Kidney (tissue), 14 donors: ENCODE results near the gene TPK1. TPM values are rescaled to one million over a fixed set of nuclear protein-coding genes. Genes with fewer than 3 reads are reported as not detected.

Experiments used
- DNase-seq, 5 donors: peaks; one replicate each; pipeline ENCODE4 v3.0.0-alpha.2; 2013 to 2020
- FAIRE-seq: peaks from 2 replicates; lab custom pipeline; 2012; peaks lifted over from hg19 to GRCh38; lab: Jason Lieb, UNC
- H3K27ac ChIP-seq, 2 donors: one replicate each; pipeline ENCODE4 v1.7.0; 2013; ENCODE audit warnings: low read depth in 2 of 2, low read length in 2 of 2, inconsistent platforms in 1 of 2
- H3K27me3 ChIP-seq: one replicate; pipeline ENCODE4 v1.7.1; 2013; ENCODE audit warnings: low read length, inconsistent platforms; ENCODE audit not compliant: control insufficient read depth, insufficient read depth
- H3K36me3 ChIP-seq, 3 donors: one replicate each; pipeline versions ENCODE4 v1.7.0 to v1.7.1; 2013; ENCODE audit warnings: low read length in 3 of 3, control low read depth in 1 of 3, inconsistent platforms in 1 of 3; ENCODE audit not compliant: insufficient read depth in 3 of 3, control insufficient read depth in 2 of 3
- H3K4me1 ChIP-seq, 3 donors: one replicate each; pipeline versions ENCODE4 v1.7.0 to v1.7.1; 2013; ENCODE audit warnings: low read length in 3 of 3, inconsistent platforms in 1 of 3, low read depth in 1 of 3; ENCODE audit not compliant: control insufficient read depth in 2 of 3, insufficient read depth in 2 of 3
- H3K4me3 ChIP-seq, 3 donors: one replicate each; pipeline versions ENCODE4 v1.7.0 to v1.8.1; 2013; ENCODE audit warnings: low read length in 3 of 3, control low read depth in 1 of 3, inconsistent platforms in 1 of 3
- H3K9ac ChIP-seq, 3 donors: one replicate each; pipeline versions ENCODE4 v1.7.0 to v1.7.1; 2013; ENCODE audit warnings: low read length in 3 of 3, control low read depth in 1 of 3, inconsistent platforms in 1 of 3
- H3K9me3 ChIP-seq, 3 donors: one replicate each; pipeline versions ENCODE4 v1.7.0 to v1.7.1; 2013; ENCODE audit warnings: low read length in 3 of 3, control low read depth in 1 of 3, inconsistent platforms in 1 of 3; ENCODE audit not compliant: control insufficient read depth in 2 of 3, insufficient read depth in 1 of 3
- intact Hi-C: fragments of 100-400 bp; cut with DNase I; formaldehyde crosslinking; loops from one replicate; pipeline ENCODE4 v1.11.1; 2022
- polyA plus RNA-seq: library from polyadenylated mRNA; stranded (reverse); fragments of 350-450 nt; fragmentation: Illumina TruSeq; extraction: RNeasy Lipid Tissue Mini Kit (QIAGEN cat#74804); gene quantifications from one replicate; pipeline ENCODE4 v1.2.3, GENCODE V29; 2014; ENCODE audit warnings: low read depth, low replicate concordance; ENCODE audit not compliant: insufficient read depth
- total RNA-seq: library from RNA; stranded (reverse); fragmentation: NEBNext Ultra II Directional; extraction: Animal tissue kit (Norgen Biotek cat#: 25700); gene quantifications from one replicate; pipeline ENCODE4 v1.2.1, GENCODE V29; 2021
- TF ChIP-seq, protein P1 (sequence below): IDR thresholded peaks from 3 replicates; pipeline ENCODE4 v1.5.1; 2012; ENCODE audit warnings: mild to moderate bottlenecking, moderate library complexity, borderline replicate concordance; ENCODE audit not compliant: insufficient read depth; ENCODE audit errors: extremely low read depth
- donor health status: control.
- donor health status: control.
- donor health status: control.
- donor health status: control.
- donor health status: control.
- donor health status: DM: yes; HTN: yes; CAD: no.
- donor health status: Normal renal cell carcinoma (clear cell type).

Gene TPK1
- total and polyA plus RNA-seq, 2 donors from 2014 or later: 5.3 to 15.5 TPM

DNA sequence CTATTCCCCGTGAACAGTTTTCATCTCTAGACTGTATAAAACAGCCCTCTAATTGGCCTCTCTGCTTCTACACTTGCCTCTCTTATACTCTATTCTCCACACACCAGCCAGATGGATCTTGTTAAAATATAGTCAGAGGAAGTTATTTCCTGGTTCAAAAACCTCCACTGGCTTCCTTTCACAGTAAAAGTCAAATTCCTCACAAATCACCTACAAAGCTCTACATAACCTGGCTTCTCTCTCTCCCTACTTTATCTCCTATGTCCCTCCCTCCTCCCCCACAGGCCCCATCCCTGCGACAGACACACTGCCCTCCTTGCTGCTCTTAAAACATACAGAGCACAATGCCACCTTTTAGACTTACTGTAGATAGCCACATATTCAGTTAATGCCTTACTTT lies 60.1 kb downstream of the TPK1 start:
- DNase-seq: peak in 3 of 5 donors; percentile 45 to 86 (median 79)
- TF ChIP-seq, protein P1, sequence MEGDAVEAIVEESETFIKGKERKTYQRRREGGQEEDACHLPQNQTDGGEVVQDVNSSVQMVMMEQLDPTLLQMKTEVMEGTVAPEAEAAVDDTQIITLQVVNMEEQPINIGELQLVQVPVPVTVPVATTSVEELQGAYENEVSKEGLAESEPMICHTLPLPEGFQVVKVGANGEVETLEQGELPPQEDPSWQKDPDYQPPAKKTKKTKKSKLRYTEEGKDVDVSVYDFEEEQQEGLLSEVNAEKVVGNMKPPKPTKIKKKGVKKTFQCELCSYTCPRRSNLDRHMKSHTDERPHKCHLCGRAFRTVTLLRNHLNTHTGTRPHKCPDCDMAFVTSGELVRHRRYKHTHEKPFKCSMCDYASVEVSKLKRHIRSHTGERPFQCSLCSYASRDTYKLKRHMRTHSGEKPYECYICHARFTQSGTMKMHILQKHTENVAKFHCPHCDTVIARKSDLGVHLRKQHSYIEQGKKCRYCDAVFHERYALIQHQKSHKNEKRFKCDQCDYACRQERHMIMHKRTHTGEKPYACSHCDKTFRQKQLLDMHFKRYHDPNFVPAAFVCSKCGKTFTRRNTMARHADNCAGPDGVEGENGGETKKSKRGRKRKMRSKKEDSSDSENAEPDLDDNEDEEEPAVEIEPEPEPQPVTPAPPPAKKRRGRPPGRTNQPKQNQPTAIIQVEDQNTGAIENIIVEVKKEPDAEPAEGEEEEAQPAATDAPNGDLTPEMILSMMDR: no peak
- Histone ChIP-seq H3K9ac (no peak overlapping the region), H3K4me3 (no peak overlapping the region), H3K27me3 (no peaks in the 10 kb centered on the region), H3K9me3 (no peaks in the 10 kb centered on the region), H3K4me1 (no peaks in the 10 kb centered on the region), H3K27ac (no peak overlapping the region), H3K36me3 (no peaks in the 10 kb centered on the region)
- FAIRE-seq: no peak
- intact Hi-C loops: no loop called here

DNA sequence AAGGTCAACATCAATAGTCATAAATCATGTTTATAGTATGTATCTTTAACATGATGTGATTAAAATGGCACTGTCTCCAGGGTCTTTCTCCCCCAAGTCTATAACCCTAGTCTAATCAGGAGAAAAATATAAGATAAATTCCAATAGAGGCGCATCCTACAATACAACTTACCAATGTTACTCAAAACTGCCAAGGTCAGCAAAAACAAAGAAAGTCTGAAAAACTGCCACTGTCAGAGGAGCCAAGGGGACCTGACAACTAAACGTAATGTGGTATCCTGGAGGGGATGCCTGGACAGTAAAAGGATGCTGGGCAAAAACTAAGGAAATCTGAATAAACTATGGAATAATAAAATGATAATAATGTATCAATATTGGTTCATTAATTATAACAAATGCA lies 63.9 kb downstream of the TPK1 start:
- Histone ChIP-seq H3K27ac (no peak overlapping the region), H3K36me3 (no peaks in the 10 kb centered on the region), H3K9ac (no peak overlapping the region), H3K4me3 (no peak overlapping the region), H3K27me3 (no peaks in the 10 kb centered on the region), H3K9me3 (no peaks in the 10 kb centered on the region), H3K4me1 (no peaks in the 10 kb centered on the region)
- TF ChIP-seq, protein P1: no peak
- intact Hi-C loops: no loop called here
- FAIRE-seq (no peak), DNase-seq (no peak)

DNA sequence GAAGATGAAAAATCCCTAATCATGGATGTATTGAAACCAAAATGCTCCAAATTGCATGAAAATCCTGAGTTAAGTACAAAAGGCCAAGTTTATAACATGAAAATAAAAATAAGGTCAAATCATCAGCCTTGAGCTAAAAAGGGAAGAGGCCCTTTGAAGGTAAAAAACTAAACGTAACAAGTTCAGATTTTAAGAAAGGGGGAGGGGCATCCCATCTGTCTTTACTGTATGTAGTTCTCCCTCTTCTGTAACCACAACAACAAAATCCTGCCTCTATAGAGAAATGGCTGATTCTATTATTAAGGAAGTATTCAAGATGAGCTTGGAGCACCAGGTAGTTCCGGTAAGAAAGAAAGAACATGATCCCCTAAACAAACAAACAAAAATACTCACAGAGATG lies 64.7 kb downstream of the TPK1 start:
- H3K36me3 ChIP-seq: no peaks in the 10 kb centered on the region
- no peaks in the 10 kb centered on the region for H3K4me1 ChIP-seq
- TF ChIP-seq, protein P1: no peak
- H3K9ac ChIP-seq: no peak overlapping the region
- no peaks in the 10 kb centered on the region for H3K9me3 ChIP-seq
- no peak overlapping the region for H3K4me3 ChIP-seq
- no peak for FAIRE-seq
- H3K27ac ChIP-seq: no peak overlapping the region
- no peak for DNase-seq
- intact Hi-C loops: no loop called here
- no peaks in the 10 kb centered on the region for H3K27me3 ChIP-seq

DNA sequence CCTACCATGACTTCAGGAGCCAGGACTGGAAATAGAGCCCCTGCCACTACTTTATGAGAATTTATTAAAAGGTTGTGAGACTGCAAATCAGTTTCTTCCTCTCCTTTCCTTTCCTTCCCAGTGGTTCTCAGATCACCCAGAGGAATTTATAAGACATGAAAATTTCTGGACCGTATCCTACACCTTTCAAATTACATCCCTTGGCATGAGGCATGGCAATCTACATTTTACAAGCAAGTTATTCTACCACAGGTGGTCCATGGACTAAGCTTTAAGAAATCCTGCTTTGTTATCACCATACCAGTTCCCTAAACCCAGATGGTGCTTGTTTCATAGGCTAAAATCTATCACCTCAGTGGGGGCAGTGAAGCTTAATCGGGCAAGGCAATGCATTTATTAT lies 66.5 kb downstream of the TPK1 start:
- Histone ChIP-seq H3K4me1 (no peaks in the 10 kb centered on the region), H3K27me3 (no peaks in the 10 kb centered on the region), H3K4me3 (no peak overlapping the region), H3K9me3 (no peaks in the 10 kb centered on the region), H3K9ac (no peak overlapping the region), H3K36me3 (no peaks in the 10 kb centered on the region), H3K27ac (no peak overlapping the region)
- DNase-seq (peak in 1 of 5 donors; percentile 30), FAIRE-seq (no peak)
- intact Hi-C loops: no loop called here
- TF ChIP-seq, protein P1: no peak
